GM12892 (cell line): ENCODE results near the gene IGDCC3.

Experiments
- DNase-seq: peaks from one replicate; pipeline ENCODE4 v3.0.0; 2011; ENCODE audit not compliant: insufficient read length
- FAIRE-seq: peaks from 2 replicates; lab custom pipeline; 2011; peaks lifted over from hg19 to GRCh38; lab: Jason Lieb, UNC
- POLR2A ChIP-seq: IDR thresholded peaks from 2 replicates; pipeline ENCODE4 v1.6.1; 2011; ENCODE audit warnings: low read depth, low read length, control low read depth
- POLR2AphosphoS5 ChIP-seq: IDR thresholded peaks from 2 replicates; pipeline ENCODE4 v1.6.1; 2011; ENCODE audit warnings: low read depth, low read length, control low read depth
- TAF1 ChIP-seq: IDR thresholded peaks from 2 replicates; pipeline ENCODE4 v1.6.1; 2011; ENCODE audit warnings: low read depth, mild to moderate bottlenecking, control low read depth, low read length, borderline replicate concordance

IGDCC3 gene

GRCh38 chr15:65383456-65383855 lies 5.7 kb upstream of the IGDCC3 start:
- FAIRE-seq = no peak
- TF ChIP-seq POLR2A (no peak), POLR2AphosphoS5 (no peak), TAF1 (no peak)

GRCh38 chr15:65382921-65383320 lies 5.1 kb upstream of the IGDCC3 start:
- TF ChIP-seq POLR2AphosphoS5 (no peak), TAF1 (no peak), POLR2A (no peak)
- FAIRE-seq (no peak), DNase-seq (no peak)

More at GRCh38 chr15:65383456-65383855, 5.7 kb upstream of the IGDCC3 start:
- DNase-seq = no peak

GRCh38 chr15:65382146-65382491 lies 4.3 kb upstream of the IGDCC3 start:
- TF ChIP-seq TAF1 (no peak), POLR2A (no peak), POLR2AphosphoS5 (no peak)
- no peak for FAIRE-seq
- DNase-seq = no peak

GRCh38 chr15:65381445-65382145 lies 3.8 kb upstream of the IGDCC3 start:
- TF ChIP-seq POLR2A (no peak), POLR2AphosphoS5 (no peak), TAF1 (no peak)
- FAIRE-seq = no peak

GRCh38 chr15:65379986-65380385 lies 2.2 kb upstream of the IGDCC3 start:
- FAIRE-seq (no peak), DNase-seq (no peak)
- TF ChIP-seq TAF1 (no peak), POLR2A (no peak), POLR2AphosphoS5 (no peak)

More at GRCh38 chr15:65381445-65382145, 3.8 kb upstream of the IGDCC3 start:
- no peak for DNase-seq

GRCh38 chr15:65377105-65377975 lies 462 bp downstream of the IGDCC3 start:
- no peak for FAIRE-seq
- no peak for DNase-seq
- TF ChIP-seq POLR2A (no peak), TAF1 (no peak), POLR2AphosphoS5 (no peak)

GRCh38 chr15:65376767-65377104 lies 1.1 kb downstream of the IGDCC3 start:
- DNase-seq = no peak
- TF ChIP-seq TAF1 (no peak), POLR2A (no peak), POLR2AphosphoS5 (no peak)
- FAIRE-seq = no peak

- no peak for FAIRE-seq
- no peak for DNase-seq
- no peak for TF ChIP-seq TAF1
- TF ChIP-seq POLR2AphosphoS5 = no peak
- TF ChIP-seq POLR2A = no peak
These were observed 1.8 kb downstream of the IGDCC3 start for GRCh38 chr15:65375871-65376607.

GRCh38 chr15:65374821-65375401 lies 2.9 kb downstream of the IGDCC3 start:
- DNase-seq = no peak
- FAIRE-seq = no peak
- TF ChIP-seq POLR2A (no peak), POLR2AphosphoS5 (no peak), TAF1 (no peak)

GRCh38 chr15:65374334-65374733 lies 3.5 kb downstream of the IGDCC3 start:
- TF ChIP-seq TAF1 (no peak), POLR2A (no peak), POLR2AphosphoS5 (no peak)
- DNase-seq (no peak), FAIRE-seq (no peak)

GRCh38 chr15:65373163-65373651 lies 4.6 kb downstream of the IGDCC3 start:
- FAIRE-seq (no peak), DNase-seq (no peak)
- TF ChIP-seq TAF1 (no peak), POLR2AphosphoS5 (no peak), POLR2A (no peak)
